Measurements from ENCODE around the gene PLEKHA5. TPM values are rescaled to one million over a fixed set of nuclear protein-coding genes. Genes with fewer than 3 reads are reported as not detected.

The PLEKHA5 gene
- total and polyA plus RNA-seq, 7 donors: 0.52 to 3.3 (median 0.80) TPM

DNA sequence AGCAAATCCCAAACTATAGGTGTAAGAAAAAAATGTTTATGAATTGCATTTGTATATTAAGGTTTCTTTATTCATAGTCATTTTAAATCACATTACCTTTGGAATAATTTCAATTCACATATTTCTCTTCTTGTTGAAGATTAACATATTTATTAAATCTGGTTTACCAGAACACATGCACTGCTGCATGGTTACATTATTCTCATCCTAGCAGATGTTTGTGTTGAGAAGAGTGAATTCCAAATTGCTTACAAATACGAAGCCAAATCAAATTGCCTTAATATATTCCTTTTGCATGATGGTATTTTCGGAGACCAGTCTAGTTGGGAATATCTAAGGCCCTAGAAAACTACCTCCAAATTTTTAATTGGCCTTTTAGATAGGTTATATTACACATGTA lies 130.6 kb downstream of the PLEKHA5 start:
- Histone ChIP-seq H3K9me3 (no peaks in the 10 kb centered on the region), H3K27me3 (ENCODE audit: insufficient read depth in 3 of 3, low read length in 2 of 3) (no peaks in the 10 kb centered on the region), H3K4me1 (no peaks in the 10 kb centered on the region), H3K27ac (no peak overlapping the region), H3K36me3 (ENCODE audit: insufficient read depth in 1 of 2, low read depth in 1 of 2) (no peaks in the 10 kb centered on the region), H3K4me3 (no peak overlapping the region)
- intact Hi-C loops (cut with DNase I): no loop called here
- DNase-seq (no peak), ATAC-seq (no peak)
- WGBS, 3 donors: 80 to 85% (median 83%) methylated on average over 2 of the region's 2 CpGs
- TF ChIP-seq CTCF (IDR thresholded peaks at IDR 0.05): no peak

- no peaks in the 10 kb centered on the region for H3K27me3 ChIP-seq (ENCODE audit: insufficient read depth in 3 of 3, low read length in 2 of 3)
- H3K36me3 ChIP-seq (ENCODE audit: insufficient read depth in 1 of 2, low read depth in 1 of 2): no peaks in the 10 kb centered on the region
- WGBS, 3 donors: 40 to 47% (median 43%) methylated on average over 4 of the region's 4 CpGs
- H3K9me3 ChIP-seq: no peaks in the 10 kb centered on the region
- TF ChIP-seq CTCF (IDR thresholded peaks at IDR 0.05): no peak
- no peak for ATAC-seq
- no peak for DNase-seq
- H3K27ac ChIP-seq: no peak overlapping the region
- no peak overlapping the region for H3K4me3 ChIP-seq
- no peaks in the 10 kb centered on the region for H3K4me1 ChIP-seq
- intact Hi-C loops (cut with DNase I): no loop called here
These were observed 132.2 kb downstream of the PLEKHA5 start for GRCh38 chr12:19261773-19262172.

GRCh38 chr12:19263672-19264071 lies 134.1 kb downstream of the PLEKHA5 start:
- no peaks in the 10 kb centered on the region for H3K36me3 ChIP-seq (ENCODE audit: insufficient read depth in 1 of 2, low read depth in 1 of 2)
- no peak for TF ChIP-seq CTCF (IDR thresholded peaks at IDR 0.05)
- no peaks in the 10 kb centered on the region for H3K9me3 ChIP-seq
- H3K27me3 ChIP-seq (ENCODE audit: insufficient read depth in 3 of 3, low read length in 2 of 3): no peaks in the 10 kb centered on the region
- H3K4me3 ChIP-seq: no peak overlapping the region
- ATAC-seq: no peak
- no peak overlapping the region for H3K27ac ChIP-seq
- DNase-seq: no peak
- intact Hi-C loops (cut with DNase I): no loop called here
- WGBS, 3 donors: 31 to 52% (median 35%) methylated on average over 3 of the region's 3 CpGs
- no peaks in the 10 kb centered on the region for H3K4me1 ChIP-seq

DNA sequence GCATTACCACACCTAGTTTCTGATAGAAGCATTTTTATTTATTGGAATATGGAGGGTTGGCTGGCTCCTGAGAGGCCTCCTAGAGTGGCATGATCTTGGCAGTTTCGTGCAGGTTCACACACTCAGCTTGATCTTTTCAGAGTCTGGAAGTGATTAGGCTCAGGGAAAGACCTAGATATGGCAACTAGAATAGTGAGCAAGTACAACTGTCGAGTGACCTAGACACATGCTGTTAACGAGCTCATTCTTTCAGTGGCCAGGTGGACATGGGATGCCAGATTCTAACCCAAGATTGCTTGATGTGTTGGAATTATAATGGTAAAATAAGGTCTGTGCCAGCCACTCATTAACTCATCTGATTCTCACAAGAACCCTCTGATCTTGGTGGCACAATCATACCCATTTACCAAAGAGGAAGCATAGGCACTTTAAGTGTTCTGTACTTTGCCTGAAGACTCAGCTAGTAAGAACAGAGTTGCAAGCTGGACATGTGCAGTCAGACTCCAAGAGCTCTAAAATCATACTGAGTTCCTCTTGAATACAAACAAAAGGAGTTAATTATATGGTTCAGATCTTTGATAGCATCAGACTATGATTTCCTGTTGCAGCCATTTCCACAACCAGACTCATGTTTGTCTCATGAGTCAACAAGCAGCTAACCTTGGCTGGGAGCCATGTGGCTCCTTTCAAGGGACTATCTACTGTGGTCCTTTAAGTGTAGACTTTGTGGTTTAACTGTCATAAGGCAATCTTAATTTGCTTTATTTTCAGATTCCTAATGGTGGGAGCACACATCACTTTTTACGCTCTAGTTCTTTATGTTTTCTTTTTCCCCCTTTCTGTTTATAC lies 144.2 kb downstream of the PLEKHA5 start:
- peak; percentile 55 to 59 for DNase-seq
- Histone ChIP-seq H3K27ac (no peak overlapping the region), H3K27me3 (ENCODE audit: insufficient read depth in 3 of 3, low read length in 2 of 3) (no peaks in the 10 kb centered on the region), H3K4me3 (no peak overlapping the region), H3K36me3 (ENCODE audit: insufficient read depth in 1 of 2, low read depth in 1 of 2) (no peaks in the 10 kb centered on the region), H3K9me3 (no peaks in the 10 kb centered on the region), H3K4me1 (no peaks in the 10 kb centered on the region)
- TF ChIP-seq CTCF (IDR thresholded peaks at IDR 0.05): no peak
- intact Hi-C loops (cut with DNase I): no loop called here
- WGBS, 3 donors: 90 to 92% (median 90%) methylated on average over 4 of the region's 4 CpGs
- ATAC-seq: peak in 1 of 4 donors; percentile 54

DNA sequence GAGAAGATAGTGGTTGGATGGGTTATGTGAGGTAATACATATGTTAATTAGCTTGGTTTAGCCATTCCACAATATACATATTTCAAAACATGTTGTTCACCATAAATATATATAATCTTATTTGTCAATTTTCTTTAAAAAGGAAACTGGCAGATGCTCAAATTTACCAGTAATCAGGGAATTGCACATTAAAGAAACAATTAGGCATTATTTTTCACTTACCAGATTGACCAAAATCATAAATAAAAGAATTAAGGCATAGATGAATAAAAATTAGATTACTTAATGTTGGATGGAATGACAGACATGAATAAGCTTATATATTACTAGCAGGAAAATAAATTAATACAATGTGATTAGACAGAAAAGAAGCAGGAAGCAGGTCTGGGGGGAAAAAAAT lies 147.2 kb downstream of the PLEKHA5 start:
- ATAC-seq (no peak), DNase-seq (no peak)
- no peaks in the 10 kb centered on the region for H3K27me3 ChIP-seq (ENCODE audit: insufficient read depth in 3 of 3, low read length in 2 of 3)
- H3K27ac ChIP-seq: no peak overlapping the region
- intact Hi-C loops (cut with DNase I): no loop called here
- no peaks in the 10 kb centered on the region for H3K36me3 ChIP-seq (ENCODE audit: insufficient read depth in 1 of 2, low read depth in 1 of 2)
- no peaks in the 10 kb centered on the region for H3K4me1 ChIP-seq
- no peak for TF ChIP-seq CTCF (IDR thresholded peaks at IDR 0.05)
- no peak overlapping the region for H3K4me3 ChIP-seq
- no peaks in the 10 kb centered on the region for H3K9me3 ChIP-seq
